OCI-M1 (cell line): Measurements from ENCODE around the gene ZNF771.
"Not testable (repeated sequence)": the region's sequence is repeated elsewhere in the genome, so short reads cannot be mapped to it uniquely, and the experiment has no call there.

Experiments used
- DNase-seq: peaks from one replicate; lab custom pipeline; 2025; lab: John Stamatoyannopoulos, UW

ZNF771 gene

GRCh38 chr16:30376461-30376902, 30.9 kb upstream of the ZNF771 start:
- no peak for DNase-seq

GRCh38 chr16:30377050-30377811, 30.2 kb upstream of the ZNF771 start:
- DNase-seq: no peak

- peak; percentile 96 for DNase-seq
These were observed 29.6 kb upstream of the ZNF771 start for GRCh38 chr16:30377812-30378235.

GRCh38 chr16:30378236-30379157, 28.9 kb upstream of the ZNF771 start:
- peak; percentile 99 for DNase-seq

GRCh38 chr16:30379158-30379783, 28.1 kb upstream of the ZNF771 start:
- DNase-seq: no peak

- no peak for DNase-seq
These were observed 27.2 kb upstream of the ZNF771 start for GRCh38 chr16:30380072-30380802.

GRCh38 chr16:30380803-30381208, 26.6 kb upstream of the ZNF771 start:
- no peak for DNase-seq

GRCh38 chr16:30381291-30382041, 25.9 kb upstream of the ZNF771 start:
- peak; percentile 29 for DNase-seq

- no peak for DNase-seq
These were observed 25.1 kb upstream of the ZNF771 start, which contains the start of gene SEPTIN1 for GRCh38 chr16:30382111-30382881. SEPTIN1 (minus strand) TSS chr16:30382561; CDS start chr16:30382542, 19 bp downstream.

- DNase-seq: no peak
These were observed 23.9 kb upstream of the ZNF771 start for GRCh38 chr16:30383521-30383920.

- DNase-seq: peak; percentile 72
These were observed 12.7 kb upstream of the ZNF771 start for GRCh38 chr16:30394592-30395154.

- DNase-seq: peak; percentile 97
These were observed 12.0 kb upstream of the ZNF771 start, which contains the start of gene ZNF48 for GRCh38 chr16:30395155-30395991. ZNF48 (plus strand) TSS chr16:30395420; CDS start chr16:30395795, 375 bp downstream.

- DNase-seq: peak; percentile 72
These were observed 11.3 kb upstream of the ZNF771 start for GRCh38 chr16:30395992-30396585.

- DNase-seq: not testable (repeated sequence)
These were observed 10.8 kb upstream of the ZNF771 start for GRCh38 chr16:30396627-30397026.

- DNase-seq: peak; percentile 49
These were observed 10.3 kb upstream of the ZNF771 start for GRCh38 chr16:30397056-30397455.

- no peak for DNase-seq
These were observed 9.4 kb upstream of the ZNF771 start for GRCh38 chr16:30397776-30398660.
